ENCODE data around the gene KLLN. TPM values are rescaled to one million over a fixed set of nuclear protein-coding genes. Genes with fewer than 3 reads are reported as not detected.
A peak's percentile ranks its signal among the peaks of the same experiment; 100 is the strongest.

The KLLN gene
- total and polyA plus RNA-seq, 2 of the 13 experiments (the other 11 are each of a cell fraction or from before 2014, with no cell fraction given): 0.08 to 0.44 TPM

- TF ChIP-seq HMGXB4 (CRISPR knock-in tag; IDR thresholded peaks at IDR 0.05; ENCODE audit: borderline replicate concordance in 1 of 2, low read depth in 1 of 2): peak; percentile 80 to 84; a peak in 3 of 4 replicates
- no peak for TF ChIP-seq TRAFD1 (CRISPR knock-in tag; IDR thresholded peaks at IDR 0.05; ENCODE audit: borderline replicate concordance)
- no peak for TF ChIP-seq ZNF549 (CRISPR knock-in tag; IDR thresholded peaks at IDR 0.05)
- TF ChIP-seq ATM (IDR thresholded peaks at IDR 0.05; ENCODE audit: borderline replicate concordance): no peak
- no peak for TF ChIP-seq HOXA7 (CRISPR knock-in tag; IDR thresholded peaks at IDR 0.05)
- TF ChIP-seq PCBP1 (IDR thresholded peaks at IDR 0.05; ENCODE audit: borderline replicate concordance, low read depth, low read length): no peak
- TF ChIP-seq KLF16 (CRISPR knock-in tag; IDR thresholded peaks at IDR 0.05): peak in 1 of 2 experiments; percentile 67; a peak in 2 of 4 replicates
- TF ChIP-seq TFDP2 (CRISPR knock-in tag; IDR thresholded peaks at IDR 0.05): peak; percentile 31; the same call in 1 of the 2 replicates
- TF ChIP-seq SAP130 (CRISPR knock-in tag; IDR thresholded peaks at IDR 0.05; ENCODE audit: low read depth): peak; percentile 83
- no peak for TF ChIP-seq ZNF530 (CRISPR knock-in tag; IDR thresholded peaks at IDR 0.05; ENCODE audit: low read depth)
- TF ChIP-seq, protein P1, sequence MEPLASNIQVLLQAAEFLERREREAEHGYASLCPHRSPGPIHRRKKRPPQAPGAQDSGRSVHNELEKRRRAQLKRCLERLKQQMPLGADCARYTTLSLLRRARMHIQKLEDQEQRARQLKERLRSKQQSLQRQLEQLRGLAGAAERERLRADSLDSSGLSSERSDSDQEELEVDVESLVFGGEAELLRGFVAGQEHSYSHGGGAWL (CRISPR knock-in tag; IDR thresholded peaks at IDR 0.05): peak; percentile 65
- no peak for TF ChIP-seq HINFP (CRISPR knock-in tag; IDR thresholded peaks at IDR 0.05; ENCODE audit: low read depth)
- no peak for TF ChIP-seq SOX5 (CRISPR knock-in tag; IDR thresholded peaks at IDR 0.05; ENCODE audit: borderline replicate concordance)
- no peak for TF ChIP-seq ZNF674 (CRISPR knock-in tag; IDR thresholded peaks at IDR 0.05; ENCODE audit: low read depth)
- TF ChIP-seq CHD4 (IDR thresholded peaks at IDR 0.05; ENCODE audit: borderline replicate concordance, low read length): no peak
- no peak for TF ChIP-seq SNAPC5 (CRISPR knock-in tag; IDR thresholded peaks at IDR 0.05; ENCODE audit: borderline replicate concordance)
- peak; percentile 90 for TF ChIP-seq POLR2AphosphoS5 (IDR thresholded peaks at IDR 0.05; ENCODE audit: low read depth, low read length)
- TF ChIP-seq ZSCAN21 (CRISPR knock-in tag; IDR thresholded peaks at IDR 0.05; ENCODE audit: borderline replicate concordance): peak; percentile 83
- no peak; the same call in 1 of the 2 replicates for TF ChIP-seq KDM5A (IDR thresholded peaks at IDR 0.05; ENCODE audit: borderline replicate concordance, low read length)
- TF ChIP-seq SP4 (CRISPR knock-in tag; IDR thresholded peaks at IDR 0.05): no peak; the same call in 1 of the 2 replicates
- TF ChIP-seq ZNF496 (CRISPR knock-in tag; IDR thresholded peaks at IDR 0.05; ENCODE audit: insufficient replicate concordance): no peak
These were observed 45.5 kb downstream of the KLLN start, which contains the start of gene ATAD1 (continued) for GRCh38 chr10:87817609-87818504.

Measured in HepG2 (cell line).